ENCODE results near the gene GATAD2A.

DNA sequence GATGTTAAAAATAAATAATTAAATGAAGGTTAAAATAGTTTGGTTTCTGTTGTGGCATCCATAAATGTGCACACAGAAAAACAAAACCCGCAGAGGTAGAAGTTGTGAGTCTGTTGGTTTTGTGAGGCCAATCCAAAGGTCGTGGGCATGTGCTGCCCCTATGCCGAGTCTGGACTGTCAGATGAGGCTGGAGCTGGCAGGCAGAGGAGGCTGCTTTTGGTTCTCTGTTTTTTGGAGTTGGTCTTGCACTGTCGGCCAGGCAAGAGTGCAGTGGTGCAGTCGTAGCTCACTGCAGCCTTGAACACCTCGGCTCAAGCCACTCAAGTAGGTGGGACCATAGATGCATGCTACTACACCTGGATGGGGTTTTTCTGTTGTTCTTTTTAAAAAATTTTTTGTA is 66.2 kb downstream of the GATAD2A start:
- TF ChIP-seq POLR2A (IDR thresholded peaks at IDR 0.05; ENCODE audit: extremely low read depth, insufficient read length) (no peak), MYC (IDR thresholded peaks at IDR 0.05; ENCODE audit: low read depth, low read length) (no peak)
- TF ChIP-seq, protein P1, sequence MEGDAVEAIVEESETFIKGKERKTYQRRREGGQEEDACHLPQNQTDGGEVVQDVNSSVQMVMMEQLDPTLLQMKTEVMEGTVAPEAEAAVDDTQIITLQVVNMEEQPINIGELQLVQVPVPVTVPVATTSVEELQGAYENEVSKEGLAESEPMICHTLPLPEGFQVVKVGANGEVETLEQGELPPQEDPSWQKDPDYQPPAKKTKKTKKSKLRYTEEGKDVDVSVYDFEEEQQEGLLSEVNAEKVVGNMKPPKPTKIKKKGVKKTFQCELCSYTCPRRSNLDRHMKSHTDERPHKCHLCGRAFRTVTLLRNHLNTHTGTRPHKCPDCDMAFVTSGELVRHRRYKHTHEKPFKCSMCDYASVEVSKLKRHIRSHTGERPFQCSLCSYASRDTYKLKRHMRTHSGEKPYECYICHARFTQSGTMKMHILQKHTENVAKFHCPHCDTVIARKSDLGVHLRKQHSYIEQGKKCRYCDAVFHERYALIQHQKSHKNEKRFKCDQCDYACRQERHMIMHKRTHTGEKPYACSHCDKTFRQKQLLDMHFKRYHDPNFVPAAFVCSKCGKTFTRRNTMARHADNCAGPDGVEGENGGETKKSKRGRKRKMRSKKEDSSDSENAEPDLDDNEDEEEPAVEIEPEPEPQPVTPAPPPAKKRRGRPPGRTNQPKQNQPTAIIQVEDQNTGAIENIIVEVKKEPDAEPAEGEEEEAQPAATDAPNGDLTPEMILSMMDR (IDR thresholded peaks at IDR 0.05; ENCODE audit: low read depth, low read length): no peak
- TF ChIP-seq, protein P2, sequence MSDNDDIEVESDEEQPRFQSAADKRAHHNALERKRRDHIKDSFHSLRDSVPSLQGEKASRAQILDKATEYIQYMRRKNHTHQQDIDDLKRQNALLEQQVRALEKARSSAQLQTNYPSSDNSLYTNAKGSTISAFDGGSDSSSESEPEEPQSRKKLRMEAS (IDR thresholded peaks at IDR 0.05; ENCODE audit: low read depth, low read length): no peak
